Esophagus squamous epithelium (tissue), 5 donors: ENCODE measurements around the gene GAS2L2. TPM values are rescaled to one million over a fixed set of nuclear protein-coding genes. Genes with fewer than 3 reads are reported as not detected.

Experiments
- DNase-seq: peaks from one replicate; lab custom pipeline; 2025; lab: John Stamatoyannopoulos, UW
- H3K27ac ChIP-seq, 4 donors: fragments of 200-600 bp; sonication (generic); one replicate each; pipeline ENCODE4 v1.5.1; 2016 to 2019; ENCODE audit warnings: mild to moderate bottlenecking in 1 of 4
- H3K27me3 ChIP-seq, 4 donors: fragments of 200-600 bp; sonication (generic); 1 replicate in 3 of 4; 2 replicates in 1 of 4; pipeline versions ENCODE4 v1.5.1 to v1.6.0; 2017 to 2021; ENCODE audit warnings: antibody characterized with exemption in 1 of 4
- H3K36me3 ChIP-seq, 3 donors: fragments of 200-600 bp; sonication (generic); one replicate each; pipeline ENCODE4 v1.5.1; 2016 to 2019
- H3K4me1 ChIP-seq, 3 donors: fragments of 200-600 bp; sonication (generic); one replicate each; pipeline ENCODE4 v1.5.1; 2017 to 2019
- H3K4me3 ChIP-seq, 4 donors: fragments of 200-600 bp; sonication (generic); 1 replicate in 3 of 4; 2 replicates in 1 of 4; pipeline ENCODE4 v1.5.1; 2016 to 2019; ENCODE audit warnings: mild to moderate bottlenecking in 2 of 4, moderate library complexity in 1 of 4
- H3K9me3 ChIP-seq, 3 donors: fragments of 200-600 bp; sonication (generic); one replicate each; pipeline ENCODE4 v1.5.1; 2016 to 2019
- CTCF ChIP-seq, 6 experiments: fragments of 450-650 bp in 4 of 6; fragments of 200-600 bp in 2 of 6; sonication (generic) in 2 of 6; IDR thresholded peaks; one replicate each; pipeline ENCODE4 v1.5.1; 2016 to 2019; ENCODE audit warnings: antibody characterized with exemption in 6 of 6, mild to moderate bottlenecking in 4 of 6, moderate library complexity in 4 of 6
- POLR2A ChIP-seq, 4 donors: fragments of 450-650 bp; IDR thresholded peaks; one replicate each; pipeline ENCODE4 v1.6.1; 2017; ENCODE audit warnings: antibody characterized with exemption in 4 of 4, mild to moderate bottlenecking in 4 of 4, moderate library complexity in 3 of 4
- WGBS, 2 donors: methylation state at CpG; one replicate each; pipeline ENCODE4 v1.1.5; 2018; 5-methylcytosine and 5-hydroxymethylcytosine counted together
- intact Hi-C: fragments of 100-400 bp; cut with DNase I; formaldehyde crosslinking; loops from one replicate; pipeline ENCODE4 v1.15.0; 2022
- total RNA-seq, 4 donors: library from RNA; depleted of rRNA; stranded (reverse); fragments of >200 nt; gene quantifications; one replicate each; pipeline ENCODE4 v1.1.0, GENCODE V29; 2016
- donor health status: DM: yes; HTN: yes; CAD: no.

GAS2L2 gene
- total RNA-seq, 4 donors from 2014 or later, result not detected

GRCh38 chr17:35748979-35749378 lies 4.1 kb downstream of the GAS2L2 start:
- DNase-seq, result no peak
- TF ChIP-seq POLR2A (IDR thresholded peaks at IDR 0.05) (no peak), CTCF (IDR thresholded peaks at IDR 0.05) (no peak)
- H3K4me1 ChIP-seq, result peaks cover 17 to 50% (median 19%) of the 10 kb centered on the region in 3 donors
- H3K27ac ChIP-seq, result no peak overlapping the region
- no peaks in the 10 kb centered on the region for H3K36me3 ChIP-seq
- no peak overlapping the region for H3K4me3 ChIP-seq
- intact Hi-C loops, result loop anchor here (5.0 kb wide), 1 partner anchor 137 kb away; no protein-coding TSS in a partner anchor
- WGBS, 2 donors, result 80 to 95% methylated on average over 3 to 4 of the region's 6 CpGs
- peaks cover 0 to 99% (median 2%) of the 10 kb centered on the region in 4 donors for H3K27me3 ChIP-seq
- no peaks in the 10 kb centered on the region for H3K9me3 ChIP-seq

- Histone ChIP-seq H3K4me1 (peaks cover 17 to 50% (median 19%) of the 10 kb centered on the region in 3 donors), H3K27ac (no peak overlapping the region), H3K36me3 (no peaks in the 10 kb centered on the region), H3K4me3 (no peak overlapping the region), H3K9me3 (no peaks in the 10 kb centered on the region), H3K27me3 (peaks cover 0 to 99% (median 3%) of the 10 kb centered on the region in 4 donors)
- 0 to 31% methylated on average over 1 to 2 of the region's 4 CpGs for WGBS, 2 donors
- TF ChIP-seq CTCF (IDR thresholded peaks at IDR 0.05) (no peak), POLR2A (IDR thresholded peaks at IDR 0.05) (no peak)
- intact Hi-C loops, result loop anchor here (5.0 kb wide), 1 partner anchor 136 kb away; no protein-coding TSS in a partner anchor
- DNase-seq, result no peak
Observed at GRCh38 chr17:35748341-35748841, 4.6 kb downstream of the GAS2L2 start.

- Histone ChIP-seq H3K4me3 (no peak overlapping the region), H3K27ac (no peak overlapping the region), H3K36me3 (no peaks in the 10 kb centered on the region), H3K9me3 (no peaks in the 10 kb centered on the region), H3K4me1 (peaks cover 10 to 44% (median 19%) of the 10 kb centered on the region in 3 donors), H3K27me3 (peaks cover 0 to 99% (median 7%) of the 10 kb centered on the region in 4 donors)
- DNase-seq, result no peak
- TF ChIP-seq POLR2A (IDR thresholded peaks at IDR 0.05), result no peak
- TF ChIP-seq CTCF (IDR thresholded peaks at IDR 0.05), result peak; percentile 84 to 94 (median 92)
- 0 to 19% methylated on average over 1 to 11 of the region's 12 CpGs for WGBS, 2 donors
- intact Hi-C loops, result loop anchor here (5.0 kb wide), 1 partner anchor 135 kb away; no protein-coding TSS in a partner anchor
Observed at GRCh38 chr17:35747540-35748017, 5.5 kb downstream of the GAS2L2 start.

GRCh38 chr17:35745749-35746320 lies 7.2 kb downstream of the GAS2L2 start:
- TF ChIP-seq POLR2A (IDR thresholded peaks at IDR 0.05), result no peak
- no peak for TF ChIP-seq CTCF (IDR thresholded peaks at IDR 0.05)
- Histone ChIP-seq H3K4me3 (no peak overlapping the region), H3K27me3 (peaks cover 0 to 100% (median 7%) of the 10 kb centered on the region in 4 donors), H3K36me3 (no peaks in the 10 kb centered on the region), H3K9me3 (no peaks in the 10 kb centered on the region), H3K27ac (no peak overlapping the region), H3K4me1 (peaks cover 14 to 42% (median 26%) of the 10 kb centered on the region in 3 donors)
- intact Hi-C loops, result loop anchor here (5.0 kb wide), 1 partner anchor 134 kb away; no protein-coding TSS in a partner anchor
- 72% methylated on average over 5 of the region's 15 CpGs; no CpG with 5 or more reads in 1 of the 2 donors for WGBS, 2 donors
- no peak for DNase-seq

GRCh38 chr17:35745246-35745645 lies 7.8 kb downstream of the GAS2L2 start:
- no peak for DNase-seq
- H3K4me3 ChIP-seq, result no peak overlapping the region
- 82 to 100% methylated on average over 1 to 5 of the region's 7 CpGs for WGBS, 2 donors
- no peaks in the 10 kb centered on the region for H3K9me3 ChIP-seq
- TF ChIP-seq CTCF (IDR thresholded peaks at IDR 0.05) (no peak), POLR2A (IDR thresholded peaks at IDR 0.05) (no peak)
- H3K4me1 ChIP-seq, result peaks cover 14 to 38% (median 24%) of the 10 kb centered on the region in 3 donors
- intact Hi-C loops, result loop anchor here (5.0 kb wide), 1 partner anchor 133 kb away; no protein-coding TSS in a partner anchor
- no peaks in the 10 kb centered on the region for H3K36me3 ChIP-seq
- H3K27ac ChIP-seq, result no peak overlapping the region
- H3K27me3 ChIP-seq, result peaks cover 0 to 100% (median 7%) of the 10 kb centered on the region in 4 donors
